RPMI8226 (cell line): ENCODE data around the gene VAC14.
"Not testable (repeated sequence)": the region's sequence is repeated elsewhere in the genome, so short reads cannot be mapped to it uniquely, and the experiment has no call there.

Experiments used
- DNase-seq: peaks from one replicate; pipeline ENCODE4 v3.0.0-alpha.2; 2015

Gene VAC14

GRCh38 chr16:70658921-70659320, 142.0 kb downstream of the VAC14 start:
- no peak for DNase-seq

GRCh38 chr16:70657956-70658355, 143.0 kb downstream of the VAC14 start:
- DNase-seq, result no peak

DNA sequence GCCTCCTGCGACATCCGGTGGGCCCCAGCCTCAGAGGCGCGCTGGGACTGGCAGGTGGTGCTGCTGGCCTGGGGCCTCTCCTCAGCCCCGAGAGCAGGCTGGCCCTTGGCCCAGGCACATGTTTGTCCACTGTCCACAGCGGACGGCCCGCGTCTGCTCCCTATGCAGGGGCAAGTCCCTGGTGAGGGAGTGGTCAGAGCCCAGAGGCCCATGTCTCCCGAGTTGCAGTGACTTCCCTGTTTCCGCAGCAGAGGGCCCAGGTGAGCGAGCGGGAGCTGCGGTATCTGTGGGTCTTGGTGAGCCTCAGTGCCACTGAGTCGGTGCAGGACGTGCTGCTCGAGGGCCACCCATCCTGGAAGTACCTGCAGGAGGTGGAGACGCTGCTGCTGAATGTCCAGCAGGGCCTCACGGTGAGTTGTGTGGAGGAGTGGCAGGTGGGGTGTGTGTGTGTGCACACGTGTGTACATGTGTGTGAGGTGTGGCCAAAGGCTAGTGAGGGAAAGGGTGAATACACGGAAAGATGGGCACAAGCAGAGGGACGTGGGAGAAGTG, 144.2 kb downstream of the VAC14 start:
- no peak for DNase-seq

DNA sequence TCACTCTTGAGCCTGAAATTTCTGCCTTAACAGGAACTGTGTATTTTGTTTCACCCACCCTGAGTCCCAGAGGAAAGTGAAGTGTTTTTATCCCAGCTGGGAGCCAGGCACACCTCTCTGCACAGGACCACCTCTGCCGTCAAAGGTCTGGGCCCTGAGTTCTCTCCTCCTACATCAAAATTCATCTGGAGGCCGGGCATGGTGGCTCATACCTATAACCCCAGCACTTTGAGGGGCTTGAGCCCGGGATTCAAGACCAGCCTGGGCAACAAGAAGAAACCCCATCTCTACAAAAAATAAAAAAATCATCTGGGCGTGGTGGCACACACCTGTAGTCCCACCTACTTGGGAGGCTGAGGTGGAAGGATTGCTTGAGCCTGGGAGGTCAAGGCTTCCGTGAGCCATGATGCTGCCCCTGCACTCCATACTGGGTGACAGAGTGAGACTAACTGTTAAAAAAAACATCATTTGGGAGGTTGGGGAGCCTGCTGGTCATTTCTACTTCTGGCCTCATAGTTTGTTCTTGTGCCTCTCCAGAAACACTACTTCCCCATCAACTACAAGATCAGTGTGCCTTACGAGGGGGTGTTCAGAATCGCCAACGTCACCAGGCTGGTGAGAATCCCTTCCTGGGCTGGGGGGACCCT, 144.8 kb downstream of the VAC14 start:
- no peak for DNase-seq

GRCh38 chr16:70653809-70654771, 146.9 kb downstream of the VAC14 start:
- DNase-seq, result peak; percentile 81

DNA sequence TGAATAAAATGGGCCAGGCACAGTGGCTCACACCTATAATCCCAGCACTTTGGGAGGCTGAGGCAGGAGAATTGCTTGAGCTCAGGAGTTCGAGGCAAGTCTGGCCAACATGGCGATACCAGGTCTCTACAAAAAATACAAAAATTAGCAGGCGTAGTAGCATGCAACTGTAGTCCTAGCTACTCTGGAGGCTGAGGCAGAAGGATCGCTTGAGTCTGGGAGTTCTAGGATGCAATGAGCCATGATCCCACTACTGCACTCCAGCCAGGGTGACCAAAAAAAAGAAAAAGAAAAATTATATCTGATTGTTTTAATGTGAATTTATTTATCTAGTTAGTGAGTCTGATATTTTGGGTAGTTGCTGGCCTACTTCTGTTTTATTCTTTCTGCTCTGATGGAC, 147.6 kb downstream of the VAC14 start:
- no peak for DNase-seq

DNA sequence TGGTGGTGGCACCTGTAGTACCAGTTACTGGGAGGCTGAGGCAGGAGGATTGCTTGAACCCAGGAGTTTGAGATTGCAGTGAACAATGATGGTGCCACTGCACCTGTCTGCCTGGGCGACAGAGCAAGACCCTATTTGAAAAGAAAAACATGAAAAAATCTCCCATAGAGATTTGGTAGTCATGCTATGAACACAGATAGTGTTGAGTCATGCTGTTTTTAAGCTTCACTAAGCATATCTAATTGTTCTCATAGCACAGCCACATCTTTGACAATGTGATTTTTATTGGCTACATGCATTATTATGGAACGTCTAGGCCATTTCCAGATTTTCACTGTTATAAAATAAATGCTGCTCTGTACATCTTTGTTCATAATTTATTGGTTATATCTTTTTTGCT, 148.6 kb downstream of the VAC14 start:
- DNase-seq, result no peak

GRCh38 chr16:70651524-70651923, 149.4 kb downstream of the VAC14 start:
- no peak for DNase-seq

- DNase-seq, result peak; percentile 7
Observed at GRCh38 chr16:70650216-70650615, 150.7 kb downstream of the VAC14 start.

- peak; percentile 1 for DNase-seq
Observed at GRCh38 chr16:70649300-70649699, 151.7 kb downstream of the VAC14 start.

- peak; percentile 2 for DNase-seq
Observed at GRCh38 chr16:70648606-70649005, 152.4 kb downstream of the VAC14 start.

DNA sequence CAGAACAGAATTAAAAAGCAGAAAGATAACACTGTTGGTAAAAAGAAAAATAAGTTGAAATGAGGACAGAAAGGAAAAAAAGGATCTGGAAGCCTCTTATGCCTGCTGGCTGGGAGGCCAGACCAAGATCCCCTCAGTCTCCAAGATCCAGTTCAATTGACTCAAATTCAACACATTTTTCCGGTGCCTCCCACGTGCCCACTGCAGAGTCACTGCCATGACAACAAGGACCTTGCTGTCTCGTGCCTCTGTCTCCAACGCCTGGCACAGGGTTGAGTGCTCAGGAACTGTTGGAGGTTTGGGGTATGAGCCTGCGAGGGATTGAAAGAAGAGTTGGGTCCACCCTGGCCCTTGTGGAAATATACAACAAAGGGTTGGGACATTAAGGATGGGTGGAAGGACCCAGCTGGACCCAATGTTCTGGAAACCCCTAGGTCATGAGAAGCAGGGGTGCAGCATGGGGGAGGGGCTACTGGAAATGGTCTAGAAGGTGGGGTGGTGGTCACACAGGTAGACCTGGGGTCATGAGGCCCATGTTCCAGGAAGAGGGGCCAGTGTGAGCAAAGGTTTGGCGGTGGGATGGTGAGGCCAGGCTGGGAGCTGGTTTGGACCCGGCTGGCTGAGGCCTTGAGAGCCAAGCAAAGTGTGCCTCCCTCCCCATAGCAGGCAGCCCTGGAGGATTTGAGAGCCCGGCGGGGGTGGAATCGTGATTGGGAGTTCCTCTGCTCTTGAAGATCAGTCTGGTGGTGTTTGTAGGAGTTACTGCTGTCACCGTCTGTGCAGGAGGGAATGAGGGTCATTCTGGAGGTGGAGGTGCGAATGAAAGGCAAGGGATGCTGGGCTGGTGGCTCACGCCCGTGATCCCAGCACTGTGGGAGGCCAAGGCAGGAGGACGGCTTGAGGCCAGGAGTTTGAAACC, 153.3 kb downstream of the VAC14 start:
- peak; percentile 3 for DNase-seq

- DNase-seq, result peak; percentile 5
Observed at GRCh38 chr16:70646260-70647241, 154.4 kb downstream of the VAC14 start, which contains the start of gene IL34. TSS of gene IL34 (plus strand) at chr16:70646559. CDS start at chr16:70646948, 389 bp downstream.

DNA sequence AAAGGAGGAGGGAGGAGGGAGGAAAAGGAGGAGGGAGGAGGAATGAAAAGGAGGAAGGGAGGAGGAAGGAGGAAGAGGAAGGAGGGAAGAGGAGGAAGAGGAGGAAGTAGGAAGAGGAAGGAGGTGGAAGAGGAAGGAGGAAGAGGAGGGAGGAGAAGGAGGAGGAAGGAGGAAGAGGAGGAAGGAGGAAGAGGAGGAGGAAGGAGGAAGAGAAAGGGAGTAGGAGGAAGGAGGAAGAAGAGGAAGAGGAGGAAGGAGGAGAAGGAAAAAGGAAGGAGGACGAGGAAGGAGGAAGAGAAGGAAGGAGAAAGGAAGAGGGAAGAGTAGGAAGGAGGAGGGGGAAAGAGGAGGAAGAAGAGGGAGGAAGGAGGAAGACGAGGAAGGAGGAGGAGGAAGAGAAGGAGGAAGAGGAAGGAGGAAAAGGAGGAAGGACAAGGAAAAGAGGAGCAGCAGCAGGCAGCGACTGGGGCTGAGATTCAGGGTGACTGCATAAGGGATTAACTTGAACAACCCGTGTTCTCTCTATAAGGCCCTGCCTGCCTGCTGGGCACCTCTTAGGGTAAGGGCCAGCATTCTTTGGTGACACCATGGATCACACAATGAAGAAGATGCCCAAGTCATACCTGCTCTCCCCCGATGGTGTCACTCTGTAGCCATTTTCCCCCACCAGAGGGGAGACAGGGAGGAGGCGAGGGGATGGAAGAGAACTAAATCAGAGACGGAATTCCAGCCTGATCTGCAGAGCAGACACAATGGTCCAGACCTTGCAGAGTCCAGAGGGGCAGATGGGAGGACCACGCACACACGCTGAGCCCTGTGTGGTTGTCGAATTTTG, 156.0 kb downstream of the VAC14 start:
- DNase-seq, result peak; percentile 33

DNA sequence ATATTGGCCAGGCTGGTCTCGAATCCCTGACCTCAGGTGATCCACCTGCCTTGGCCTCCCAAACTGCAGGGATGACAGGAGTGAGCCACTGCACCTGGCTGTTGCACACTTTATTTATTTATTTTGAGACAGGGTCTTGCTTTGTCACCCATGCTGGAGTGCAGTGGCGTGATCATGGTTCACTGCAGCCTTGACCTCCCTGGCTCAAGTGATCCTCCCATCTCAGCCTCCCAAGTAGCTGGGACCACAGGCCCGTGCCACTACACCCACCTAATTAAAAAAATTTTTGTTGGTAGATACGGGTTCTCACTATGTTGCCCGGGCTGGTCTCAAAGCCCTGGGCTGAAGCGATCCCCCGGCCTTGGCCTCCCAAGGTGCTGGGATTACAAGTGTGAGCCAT, 157.7 kb downstream of the VAC14 start:
- not testable (repeated sequence) for DNase-seq

DNA sequence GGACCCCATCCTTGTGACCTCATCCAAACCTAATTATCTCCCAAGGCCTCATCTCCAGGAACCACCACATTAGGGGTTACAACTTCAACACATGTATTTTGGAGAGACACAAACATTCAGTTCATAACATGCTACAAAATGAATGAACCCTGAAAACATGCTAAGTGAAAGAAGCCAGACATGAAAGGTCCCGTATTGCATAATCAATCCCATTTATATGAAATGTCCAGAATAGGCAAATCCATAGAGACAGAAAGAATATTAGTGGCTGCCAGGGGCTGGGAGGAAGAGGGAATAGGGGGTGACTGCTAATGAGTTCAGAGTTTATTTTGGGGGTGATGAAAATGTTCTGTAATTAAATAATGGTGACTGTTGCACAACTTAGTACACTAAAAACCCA, 158.3 kb downstream of the VAC14 start:
- peak; percentile 0 for DNase-seq

DNA sequence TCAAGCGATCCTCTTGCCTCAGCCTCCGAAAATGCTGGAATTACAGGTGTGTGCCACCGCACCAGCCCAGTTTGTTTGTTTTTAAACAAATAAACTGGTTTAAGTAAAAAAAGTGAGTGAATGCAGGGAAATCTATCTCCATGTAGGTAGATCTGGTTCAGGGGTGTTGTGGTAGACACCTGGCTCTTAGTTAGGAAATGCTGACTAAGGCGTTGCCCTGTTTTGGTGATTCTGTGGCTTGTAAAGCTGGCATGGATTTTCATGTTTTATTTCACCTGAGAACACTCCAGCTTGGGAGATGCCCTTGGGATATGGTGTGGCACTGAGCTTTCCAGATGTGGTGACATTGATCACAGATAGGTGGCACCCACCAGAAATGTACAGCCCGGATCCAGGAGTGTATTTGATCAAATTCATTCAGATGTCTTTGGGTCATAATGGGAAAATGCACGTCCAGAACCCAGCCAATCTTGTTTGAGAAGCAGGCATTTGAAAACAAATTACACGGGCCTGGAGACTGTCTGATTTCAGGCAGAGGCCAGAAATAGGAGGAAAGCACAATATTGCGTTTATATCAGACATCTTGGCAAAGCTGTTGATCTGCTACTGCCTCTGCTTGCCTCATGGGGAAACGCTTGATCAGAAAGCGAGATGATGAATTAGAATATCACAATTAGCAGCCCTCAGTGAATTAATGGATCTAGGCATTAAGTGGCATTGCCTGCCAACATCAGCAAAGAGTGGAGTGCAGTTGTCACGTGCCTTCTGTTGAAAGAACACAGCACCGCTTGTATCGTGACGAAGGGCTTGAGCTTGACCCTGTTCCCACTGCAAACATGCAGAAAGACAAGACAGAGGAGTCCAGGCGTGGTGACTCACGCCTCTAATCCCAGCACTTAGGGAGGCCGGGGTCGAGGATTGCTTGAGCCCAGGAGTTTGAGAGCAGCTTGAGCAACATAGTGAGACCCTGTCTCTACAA, 161.9 kb downstream of the VAC14 start:
- peak; percentile 31 for DNase-seq
